GM23338 (cell line): ENCODE measurements around the gene DNAL4. TPM values are rescaled to one million over a fixed set of nuclear protein-coding genes. Genes with fewer than 3 reads are reported as not detected.

Experiments
- ATAC-seq: fragments of 200-7000 bp; cut with Tn5 transposase; 3 replicates; pipeline ENCODE4 v1.9.1; 2020
- DNase-seq: peaks from one replicate; pipeline ENCODE4 v3.0.0-alpha.2; 2015; ENCODE audit warnings: low spot score
- H2AFZ ChIP-seq: fragments of 200-600 bp; sonication (generic); 2 replicates; pipeline ENCODE4 v1.8.0; 2016; ENCODE audit warnings: antibody characterized with exemption, mild to moderate bottlenecking, moderate library complexity
- H3F3A ChIP-seq: fragments of 200-600 bp; sonication (generic); replicated peaks from 2 replicates; pipeline ENCODE4 v1.8.0; 2017; ENCODE audit warnings: antibody characterized with exemption, mixed run types, low read depth
- H3K27ac ChIP-seq: fragments of 200-600 bp; sonication (generic); 2 replicates; pipeline ENCODE4 v1.6.1; 2016; ENCODE audit warnings: low read depth
- H3K27me3 ChIP-seq: fragments of 200-600 bp; sonication (generic); 2 replicates; pipeline ENCODE4 v1.8.0; 2016; ENCODE audit warnings: mild to moderate bottlenecking, mixed run types, moderate library complexity; ENCODE audit not compliant: insufficient read depth
- H3K36me3 ChIP-seq: fragments of 200-600 bp; sonication (generic); 2 replicates; pipeline ENCODE4 v1.8.0; 2016; ENCODE audit warnings: mild to moderate bottlenecking; ENCODE audit not compliant: insufficient read depth
- H3K4me1 ChIP-seq: fragments of 200-600 bp; sonication (generic); 2 replicates; pipeline ENCODE4 v1.8.0; 2016; ENCODE audit warnings: mild to moderate bottlenecking, moderate library complexity; ENCODE audit not compliant: insufficient read depth
- H3K4me2 ChIP-seq: fragments of 200-600 bp; sonication (generic); 2 replicates; pipeline ENCODE4 v1.7.1; 2017; ENCODE audit warnings: mixed run types
- H3K4me3 ChIP-seq: fragments of 200-600 bp; sonication (generic); 2 replicates; pipeline ENCODE4 v1.6.1; 2016; ENCODE audit warnings: mixed run types
- H3K79me2 ChIP-seq: fragments of 200-600 bp; sonication (generic); replicated peaks from 2 replicates; pipeline ENCODE4 v1.8.0; 2017; ENCODE audit warnings: mild to moderate bottlenecking; ENCODE audit not compliant: insufficient read depth
- H3K9me2 ChIP-seq: fragments of 200-600 bp; sonication (generic); 2 replicates; pipeline ENCODE4 v1.8.0; 2017; ENCODE audit not compliant: insufficient read depth
- H4K20me1 ChIP-seq: fragments of 200-600 bp; sonication (generic); replicated peaks from 2 replicates; pipeline ENCODE4 v1.8.0; 2017; ENCODE audit warnings: mild to moderate bottlenecking; ENCODE audit not compliant: insufficient read depth
- H3K27ac Mint-ChIP-seq: 2 replicates; pipeline ENCODE4 v1.8.0; 2020; ENCODE audit warnings: inconsistent platforms, mild to moderate bottlenecking, moderate library complexity, mixed read lengths
- H3K27me3 Mint-ChIP-seq: 3 replicates; pipeline ENCODE4 v1.8.0; 2022; ENCODE audit warnings: low read depth, mild to moderate bottlenecking, moderate library complexity, mixed read lengths, inconsistent platforms; ENCODE audit not compliant: insufficient read depth, poor library complexity
- H3K36me3 Mint-ChIP-seq: 3 replicates; pipeline ENCODE4 v1.8.0; 2021; ENCODE audit warnings: low read depth, mild to moderate bottlenecking, inconsistent platforms, moderate library complexity, mixed read lengths
- H3K4me1 Mint-ChIP-seq: 3 replicates; pipeline ENCODE4 v1.8.0; 2020; ENCODE audit warnings: mild to moderate bottlenecking, inconsistent platforms, mixed read lengths
- H3K4me3 Mint-ChIP-seq: 3 replicates; pipeline ENCODE4 v1.8.0; 2021; ENCODE audit warnings: moderate library complexity, mild to moderate bottlenecking, inconsistent platforms, mixed read lengths
- H3K9me3 Mint-ChIP-seq: 3 replicates; pipeline ENCODE4 v1.8.0; 2020; ENCODE audit warnings: moderate library complexity, mild to moderate bottlenecking, inconsistent platforms, mixed read lengths
- CREB1 ChIP-seq: fragments of 250-450 bp; sonication (Bioruptor Pico); IDR thresholded peaks from 2 replicates; pipeline ENCODE4 v1.5.0; 2020; ENCODE audit warnings: low read depth, mild to moderate bottlenecking, moderate library complexity
- ETS1 ChIP-seq: IDR thresholded peaks from 2 replicates; pipeline ENCODE4 v1.6.1; 2016; ENCODE audit warnings: antibody characterized with exemption
- EZH2 ChIP-seq: fragments of 200-600 bp; sonication (generic); IDR thresholded peaks from one replicate; pipeline ENCODE4 v1.8.0; 2017; ENCODE audit warnings: antibody characterized with exemption, mild to moderate bottlenecking, low read depth; ENCODE audit not compliant: unreplicated experiment
- EZH2phosphoT487 ChIP-seq: fragments of 200-600 bp; sonication (generic); IDR thresholded peaks from one replicate; pipeline ENCODE4 v1.8.1; 2018; ENCODE audit warnings: antibody characterized with exemption; ENCODE audit not compliant: unreplicated experiment
- JUNB ChIP-seq: IDR thresholded peaks from one replicate; pipeline ENCODE4 v1.6.1; 2016; ENCODE audit warnings: antibody characterized with exemption; ENCODE audit not compliant: unreplicated experiment
- NANOG ChIP-seq: IDR thresholded peaks from 2 replicates; pipeline ENCODE4 v1.6.1; 2016; ENCODE audit warnings: antibody characterized with exemption, borderline replicate concordance
- POLR2AphosphoS5 ChIP-seq: IDR thresholded peaks from 2 replicates; pipeline ENCODE4 v1.6.1; 2016; ENCODE audit warnings: antibody characterized with exemption, low read depth
- REST ChIP-seq: IDR thresholded peaks from one replicate; pipeline ENCODE4 v1.6.1; 2018; ENCODE audit warnings: antibody characterized with exemption; ENCODE audit not compliant: unreplicated experiment
- STAT1 ChIP-seq: IDR thresholded peaks from one replicate; pipeline ENCODE4 v1.6.1; 2016; ENCODE audit warnings: antibody characterized with exemption; ENCODE audit not compliant: unreplicated experiment
- ZNF114 ChIP-seq: fragments of 250-450 bp; sonication (Bioruptor Pico); IDR thresholded peaks from 2 replicates; pipeline ENCODE4 v1.5.0; 2020; ENCODE audit warnings: mild to moderate bottlenecking, moderate library complexity
- ZNF331 ChIP-seq: fragments of 250-450 bp; sonication (Bioruptor Pico); IDR thresholded peaks from 2 replicates; pipeline ENCODE4 v1.5.0; 2020; ENCODE audit warnings: low read depth, mild to moderate bottlenecking, moderate library complexity
- ZNF462 ChIP-seq: fragments of 250-450 bp; sonication (Bioruptor Pico); IDR thresholded peaks from 2 replicates; pipeline ENCODE4 v1.5.0; 2020; ENCODE audit warnings: mild to moderate bottlenecking, moderate library complexity
- polyA plus RNA-seq: library from polyadenylated mRNA; unstranded; fragments of >200 nt; fragmentation: Nextera tagmentation; extraction: Ambion mirVana; gene quantifications from 2 replicates; pipeline ENCODE4 v1.2.1, GENCODE V29; 2016
- total RNA-seq: library from RNA; depleted of rRNA; stranded (reverse); fragments of >200 nt; shearing (Covaris generic); gene quantifications from 2 replicates; pipeline ENCODE4 v1.2.3, GENCODE V29; 2014
- TF ChIP-seq, protein P1 (sequence below), 2 experiments: fragments of 200-600 bp in 1 of 2; sonication (generic) in 1 of 2; conservative IDR thresholded peaks; 2 replicates each; pipeline versions ENCODE4 v1.5.1 to v1.6.1; 2016 to 2017; ENCODE audit warnings: antibody characterized with exemption in 2 of 2, low read depth in 2 of 2, mild to moderate bottlenecking in 2 of 2, moderate library complexity in 1 of 2

Gene DNAL4
- total and polyA plus RNA-seq, 2 experiments from 2014 or later, result 9.3 to 10.0 TPM

DNA sequence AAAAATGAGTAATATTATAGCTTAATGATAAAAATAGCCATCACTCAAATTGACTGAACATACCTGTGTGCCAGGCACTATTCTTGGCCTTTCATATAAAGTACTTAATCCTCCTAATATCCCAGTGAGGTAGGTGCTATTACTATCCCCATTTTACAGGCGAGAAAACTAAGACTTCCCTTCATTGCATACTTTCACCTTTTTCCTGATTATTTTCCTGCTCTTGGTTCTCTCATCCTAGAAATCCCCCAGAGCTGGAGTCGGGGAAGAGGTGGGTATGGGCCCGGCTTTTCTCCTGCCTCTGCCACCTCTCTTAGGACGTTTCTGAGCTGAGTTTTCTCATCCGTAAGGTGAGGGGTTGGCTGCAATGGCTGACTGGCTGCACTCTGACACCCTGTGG lies 47.7 kb upstream of the DNAL4 start (continued):
- TF ChIP-seq NANOG (no peak), POLR2AphosphoS5 (no peak), ZNF331 (CRISPR knock-in tag) (no peak), JUNB (no peak), ZNF114 (no peak)

- no peak overlapping the region for H3K4me3 Mint-ChIP-seq
- no peaks in the 10 kb centered on the region for H3K9me2 ChIP-seq
- no peaks in the 10 kb centered on the region for H3F3A ChIP-seq
- ATAC-seq, result no peak
- no peak overlapping the region for H3K4me2 ChIP-seq
- H3K27me3 Mint-ChIP-seq, result peaks cover 46% of the 10 kb centered on the region
- peaks cover 29% of the 10 kb centered on the region for H3K4me1 Mint-ChIP-seq
- peaks cover 16% of the 10 kb centered on the region for H3K4me1 ChIP-seq
- H4K20me1 ChIP-seq, result peaks cover 4% of the 10 kb centered on the region; the same call in 1 of the 2 replicates
- H3K36me3 ChIP-seq, result no peaks in the 10 kb centered on the region
- no peak overlapping the region for H3K27ac Mint-ChIP-seq
- H3K9me3 Mint-ChIP-seq, result no peaks in the 10 kb centered on the region
- no peak for TF ChIP-seq POLR2AphosphoS5
- no peak for TF ChIP-seq ZNF114
- no peak for TF ChIP-seq ZNF462 (CRISPR knock-in tag)
- no peak for TF ChIP-seq EZH2phosphoT487
- TF ChIP-seq, protein P1, sequence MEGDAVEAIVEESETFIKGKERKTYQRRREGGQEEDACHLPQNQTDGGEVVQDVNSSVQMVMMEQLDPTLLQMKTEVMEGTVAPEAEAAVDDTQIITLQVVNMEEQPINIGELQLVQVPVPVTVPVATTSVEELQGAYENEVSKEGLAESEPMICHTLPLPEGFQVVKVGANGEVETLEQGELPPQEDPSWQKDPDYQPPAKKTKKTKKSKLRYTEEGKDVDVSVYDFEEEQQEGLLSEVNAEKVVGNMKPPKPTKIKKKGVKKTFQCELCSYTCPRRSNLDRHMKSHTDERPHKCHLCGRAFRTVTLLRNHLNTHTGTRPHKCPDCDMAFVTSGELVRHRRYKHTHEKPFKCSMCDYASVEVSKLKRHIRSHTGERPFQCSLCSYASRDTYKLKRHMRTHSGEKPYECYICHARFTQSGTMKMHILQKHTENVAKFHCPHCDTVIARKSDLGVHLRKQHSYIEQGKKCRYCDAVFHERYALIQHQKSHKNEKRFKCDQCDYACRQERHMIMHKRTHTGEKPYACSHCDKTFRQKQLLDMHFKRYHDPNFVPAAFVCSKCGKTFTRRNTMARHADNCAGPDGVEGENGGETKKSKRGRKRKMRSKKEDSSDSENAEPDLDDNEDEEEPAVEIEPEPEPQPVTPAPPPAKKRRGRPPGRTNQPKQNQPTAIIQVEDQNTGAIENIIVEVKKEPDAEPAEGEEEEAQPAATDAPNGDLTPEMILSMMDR (conservative IDR thresholded peaks at IDR 0.05; ENCODE audit: low read depth in 2 of 2), result no peak
- TF ChIP-seq JUNB, result no peak
- no peak for TF ChIP-seq STAT1
- TF ChIP-seq NANOG, result no peak
- no peak for TF ChIP-seq EZH2
- no peak for TF ChIP-seq REST
- no peak for TF ChIP-seq ZNF331 (CRISPR knock-in tag)
- TF ChIP-seq CREB1 (CRISPR knock-in tag), result no peak
- TF ChIP-seq ETS1, result no peak
- no peak overlapping the region for H3K27ac ChIP-seq
- H3K27me3 ChIP-seq, result peaks cover 46% of the 10 kb centered on the region
- H3K4me3 ChIP-seq, result no peak overlapping the region
- H3K36me3 Mint-ChIP-seq, result no peaks in the 10 kb centered on the region; the same call in 2 of the 3 replicates
- H2AFZ ChIP-seq, result no peak overlapping the region
- no peak for DNase-seq
- H3K79me2 ChIP-seq, result no peaks in the 10 kb centered on the region
Measured at GRCh38 chr22:38841211-38841610, 47.3 kb upstream of the DNAL4 start.
